ENCODE measurements around the gene MAML3. TPM values are rescaled to one million over a fixed set of nuclear protein-coding genes. Genes with fewer than 3 reads are reported as not detected.
A peak's percentile ranks its signal among the peaks of the same experiment; 100 is the strongest.

The MAML3 gene
- total RNA-seq, 4 donors from 2014 or later: 2.4 to 50.5 (median 17.8) TPM

- no peaks in the 10 kb centered on the region for H3K4me1 ChIP-seq
- DNase-seq: no peak
- H3K9me3 ChIP-seq: no peaks in the 10 kb centered on the region
- TF ChIP-seq POLR2A (IDR thresholded peaks at IDR 0.05): no peak
- TF ChIP-seq CTCF (IDR thresholded peaks at IDR 0.05): no peak
- no peak overlapping the region for H3K4me3 ChIP-seq
- H3K36me3 ChIP-seq: no peaks in the 10 kb centered on the region
- no peaks in the 10 kb centered on the region for H3K27me3 ChIP-seq
- H3K27ac ChIP-seq: no peak overlapping the region
- intact Hi-C loops (cut with DNase I; ENCODE audit: low total_unique reads): no loop called here
These were observed 319.0 kb downstream of the MAML3 start for GRCh38 chr4:139834981-139835391.

- Histone ChIP-seq H3K4me1 (no peaks in the 10 kb centered on the region), H3K36me3 (no peaks in the 10 kb centered on the region), H3K4me3 (no peak overlapping the region), H3K9me3 (no peaks in the 10 kb centered on the region), H3K27ac (no peak overlapping the region), H3K27me3 (no peaks in the 10 kb centered on the region)
- no peak for TF ChIP-seq POLR2A (IDR thresholded peaks at IDR 0.05)
- no peak for TF ChIP-seq CTCF (IDR thresholded peaks at IDR 0.05)
- DNase-seq: no peak
- intact Hi-C loops (cut with DNase I; ENCODE audit: low total_unique reads): no loop called here
These were observed 319.7 kb downstream of the MAML3 start for GRCh38 chr4:139834226-139834662.

- intact Hi-C loops (cut with DNase I; ENCODE audit: low total_unique reads): no loop called here
- H3K27me3 ChIP-seq: no peaks in the 10 kb centered on the region
- TF ChIP-seq POLR2A (IDR thresholded peaks at IDR 0.05) (no peak), CTCF (IDR thresholded peaks at IDR 0.05) (no peak)
These were observed 320.7 kb downstream of the MAML3 start for GRCh38 chr4:139833151-139833910.

GRCh38 chr4:139828966-139829664 lies 324.9 kb downstream of the MAML3 start:
- no peak for DNase-seq
- no peaks in the 10 kb centered on the region for H3K27me3 ChIP-seq
- H3K36me3 ChIP-seq: no peaks in the 10 kb centered on the region
- H3K4me1 ChIP-seq: no peaks in the 10 kb centered on the region
- H3K9me3 ChIP-seq: no peaks in the 10 kb centered on the region
- no peak overlapping the region for H3K27ac ChIP-seq
- no peak overlapping the region for H3K4me3 ChIP-seq
- intact Hi-C loops (cut with DNase I; ENCODE audit: low total_unique reads): no loop called here
- TF ChIP-seq POLR2A (IDR thresholded peaks at IDR 0.05): no peak
- no peak for TF ChIP-seq CTCF (IDR thresholded peaks at IDR 0.05)

More at GRCh38 chr4:139833151-139833910, 320.7 kb downstream of the MAML3 start:
- Histone ChIP-seq H3K36me3 (no peaks in the 10 kb centered on the region), H3K4me3 (no peak overlapping the region), H3K4me1 (no peaks in the 10 kb centered on the region), H3K27ac (no peak overlapping the region), H3K9me3 (no peaks in the 10 kb centered on the region)
- DNase-seq: no peak

GRCh38 chr4:139826426-139826825 lies 327.6 kb downstream of the MAML3 start:
- Histone ChIP-seq H3K27me3 (no peaks in the 10 kb centered on the region), H3K4me3 (no peak overlapping the region), H3K9me3 (no peaks in the 10 kb centered on the region), H3K4me1 (no peaks in the 10 kb centered on the region), H3K36me3 (no peaks in the 10 kb centered on the region), H3K27ac (peak overlapping the region in 1 of 2 donors; percentile 35)
- no peak for TF ChIP-seq POLR2A (IDR thresholded peaks at IDR 0.05)
- no peak for TF ChIP-seq CTCF (IDR thresholded peaks at IDR 0.05)
- DNase-seq: no peak
- intact Hi-C loops (cut with DNase I; ENCODE audit: low total_unique reads): no loop called here

All from uterus (tissue), 4 donors.